GM21526 (cell line): ENCODE measurements around the gene NELFCD.
"Not testable (repeated sequence)": the region's sequence is repeated elsewhere in the genome, so short reads cannot be mapped to it uniquely, and the experiment has no call there.

Experiments
- ATAC-seq: cut with Tn5 transposase; IDR thresholded peaks from one replicate; pipeline ENCODE4 v1.9.1; 2021; ENCODE audit warnings: moderate library complexity; ENCODE audit not compliant: unreplicated experiment, low FRiP score

The NELFCD gene

DNA sequence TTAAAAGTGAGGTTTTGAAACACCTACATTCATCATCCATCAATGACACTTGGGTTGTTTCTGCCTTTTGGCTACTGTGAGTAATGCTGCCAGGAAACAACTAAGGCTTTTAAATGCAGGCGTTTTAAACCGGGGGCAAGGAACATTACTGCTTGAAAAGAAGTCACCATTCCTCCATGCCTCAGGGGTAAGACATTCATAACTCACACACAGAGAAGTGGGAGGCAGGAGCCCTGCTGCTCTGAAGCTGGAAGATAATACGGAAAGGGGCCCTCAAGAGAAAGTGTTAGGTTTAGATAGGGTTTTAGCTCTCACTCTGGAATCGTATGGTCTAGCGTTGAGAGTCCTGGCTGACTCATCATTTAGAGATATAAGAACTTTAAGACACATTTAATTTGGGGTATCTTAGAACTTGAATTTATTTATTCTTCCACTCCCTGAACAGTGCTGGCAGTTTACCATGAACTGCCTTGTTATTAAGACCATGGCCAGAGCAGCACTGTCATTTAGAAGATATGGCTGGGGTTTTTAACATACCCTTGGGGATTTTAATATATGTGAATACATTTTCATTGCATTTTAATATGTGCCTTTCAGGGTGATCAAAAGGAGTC, 40.0 kb downstream of the NELFCD start:
- ATAC-seq: no peak

DNA sequence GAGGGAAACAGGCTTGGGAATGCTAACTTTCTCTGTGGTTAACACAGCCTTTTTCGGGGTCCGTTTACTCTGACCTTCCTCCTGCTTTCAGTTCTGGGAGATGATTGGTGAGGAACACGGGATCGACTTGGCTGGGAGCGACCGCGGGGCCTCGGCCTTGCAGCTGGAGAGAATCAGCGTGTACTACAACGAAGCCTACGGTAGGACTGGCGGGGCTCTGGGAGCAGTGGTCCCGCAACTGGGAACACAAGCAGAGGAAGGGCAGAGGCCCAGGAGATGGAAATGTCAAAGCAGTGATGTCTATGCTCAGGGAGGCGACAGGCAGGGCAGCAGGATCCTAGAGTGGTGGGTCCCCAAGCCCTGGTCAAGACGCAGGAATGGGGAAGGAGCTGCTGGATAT, 41.7 kb downstream of the NELFCD start:
- no peak for ATAC-seq

DNA sequence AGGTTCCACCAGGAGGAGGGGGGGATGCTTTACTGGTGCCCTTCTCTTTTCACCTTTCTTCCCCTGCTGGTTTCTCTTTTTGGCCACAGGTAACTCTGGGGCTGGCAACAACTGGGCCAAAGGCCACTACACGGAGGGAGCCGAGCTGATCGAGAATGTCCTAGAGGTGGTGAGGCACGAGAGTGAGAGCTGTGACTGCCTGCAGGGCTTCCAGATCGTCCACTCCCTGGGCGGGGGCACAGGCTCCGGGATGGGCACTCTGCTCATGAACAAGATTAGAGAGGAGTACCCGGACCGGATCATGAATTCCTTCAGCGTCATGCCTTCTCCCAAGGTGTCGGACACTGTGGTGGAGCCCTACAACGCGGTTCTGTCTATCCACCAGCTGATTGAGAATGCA, 42.6 kb downstream of the NELFCD start:
- no peak for ATAC-seq

DNA sequence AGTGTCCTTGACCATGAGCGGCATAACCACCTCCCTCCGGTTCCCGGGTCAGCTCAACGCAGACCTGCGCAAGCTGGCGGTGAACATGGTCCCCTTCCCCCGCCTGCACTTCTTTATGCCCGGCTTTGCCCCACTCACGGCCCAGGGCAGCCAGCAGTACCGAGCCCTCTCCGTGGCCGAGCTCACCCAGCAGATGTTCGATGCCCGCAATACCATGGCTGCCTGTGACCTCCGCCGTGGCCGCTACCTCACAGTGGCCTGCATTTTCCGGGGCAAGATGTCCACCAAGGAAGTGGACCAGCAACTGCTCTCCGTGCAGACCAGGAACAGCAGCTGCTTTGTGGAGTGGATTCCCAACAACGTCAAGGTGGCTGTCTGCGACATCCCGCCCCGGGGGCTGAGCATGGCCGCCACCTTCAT, 43.1 kb downstream of the NELFCD start:
- no peak for ATAC-seq

DNA sequence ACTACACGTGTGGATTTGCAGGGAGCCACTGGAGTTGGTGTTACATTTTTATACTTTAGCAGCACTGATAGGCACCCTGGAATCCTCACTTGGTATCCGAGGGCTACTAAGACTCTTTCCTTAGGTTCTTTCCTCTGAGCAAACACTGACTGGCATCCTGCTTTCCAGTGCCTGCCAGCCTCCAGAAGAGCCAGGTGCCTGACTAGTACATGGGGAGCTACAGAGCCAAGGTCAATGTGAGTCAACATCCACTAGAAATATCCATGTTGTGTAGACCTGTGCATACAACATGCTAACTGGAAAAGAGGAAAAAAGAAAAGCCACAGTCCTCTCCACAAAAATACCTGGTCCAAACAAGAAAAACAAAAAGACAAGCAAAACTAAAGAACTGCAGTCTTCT, 44.0 kb downstream of the NELFCD start:
- ATAC-seq: no peak

DNA sequence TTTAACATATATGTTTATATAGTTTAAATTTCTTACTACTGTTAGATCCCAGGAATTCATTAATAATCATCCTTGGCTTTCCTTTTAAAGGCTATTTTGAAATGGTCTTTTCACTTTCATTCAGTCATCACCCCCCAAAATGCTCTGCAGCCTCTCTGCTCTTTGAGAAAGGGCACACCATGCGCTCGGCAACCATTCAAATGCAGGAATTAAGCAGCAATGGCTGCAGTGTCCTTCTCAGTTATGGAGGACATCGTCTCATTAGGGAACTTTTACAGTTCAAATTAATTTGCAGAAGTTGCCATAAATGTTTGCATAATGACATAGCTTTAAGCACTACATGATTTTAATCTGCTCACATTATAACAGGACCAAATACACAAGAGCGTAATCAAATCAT, 44.5 kb downstream of the NELFCD start:
- ATAC-seq: no peak

DNA sequence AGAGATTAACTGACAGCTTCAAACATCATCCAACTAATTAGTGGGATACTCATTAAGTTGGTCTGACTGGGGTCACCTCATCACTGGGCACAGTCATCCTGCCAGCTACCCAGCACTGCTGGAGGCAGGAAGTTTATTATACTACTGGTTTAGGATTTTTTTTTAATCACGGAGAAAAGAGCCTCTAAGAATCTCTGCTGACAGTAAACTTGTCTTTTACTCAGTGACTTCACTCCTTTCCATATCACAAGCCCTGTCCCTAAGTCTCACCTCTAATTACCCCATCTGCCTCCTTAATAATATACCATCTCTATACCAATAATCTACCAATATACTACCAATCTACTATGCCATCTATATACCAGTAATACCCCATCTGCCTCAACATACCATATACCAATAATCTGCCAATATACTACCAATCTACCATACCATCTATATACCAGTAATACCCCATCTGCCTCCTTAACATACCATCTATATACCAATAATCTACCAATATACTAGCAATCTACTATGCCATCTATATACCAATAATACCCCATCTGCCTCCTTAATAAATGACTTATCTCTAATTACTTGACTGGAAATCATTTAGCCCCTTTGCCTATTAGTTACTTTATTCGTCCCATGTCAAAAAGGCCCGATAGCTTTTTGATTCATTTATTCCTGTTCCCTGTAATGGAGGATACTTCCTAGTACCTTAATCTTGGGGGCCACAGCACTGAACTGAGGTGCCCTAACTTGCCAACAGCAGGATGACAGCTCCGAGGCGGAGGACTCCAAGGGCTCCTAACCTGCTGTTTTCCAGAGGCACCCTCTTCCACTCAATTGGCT, 46.1 kb downstream of the NELFCD start:
- no peak for ATAC-seq

DNA sequence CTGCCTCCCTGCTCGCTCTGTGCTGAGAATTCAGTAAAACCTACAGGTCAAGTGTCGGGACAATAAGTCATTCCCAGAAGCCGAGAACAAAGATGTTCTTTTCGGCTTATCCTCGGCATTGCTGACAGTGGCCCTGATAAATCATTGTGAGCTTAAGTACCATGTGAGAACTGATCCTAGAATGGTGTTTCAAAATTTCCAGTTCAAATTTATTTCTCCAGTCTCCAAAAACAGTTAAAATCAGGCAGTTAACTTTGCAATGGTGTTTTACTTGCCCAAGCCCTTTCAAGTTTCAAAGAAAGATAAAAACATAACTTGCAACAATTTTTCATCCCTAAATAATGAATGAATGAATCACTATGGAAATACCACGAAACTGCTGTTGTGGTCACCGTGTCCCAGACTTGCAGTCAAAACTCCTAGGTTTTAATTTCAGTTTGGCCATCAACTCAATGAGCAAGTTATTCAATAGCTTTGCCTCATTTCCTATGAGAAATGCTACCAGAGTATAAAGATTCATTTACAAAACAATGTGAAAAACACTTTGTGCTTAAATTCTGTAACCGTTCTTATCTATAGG, 46.8 kb downstream of the NELFCD start:
- ATAC-seq: no peak

DNA sequence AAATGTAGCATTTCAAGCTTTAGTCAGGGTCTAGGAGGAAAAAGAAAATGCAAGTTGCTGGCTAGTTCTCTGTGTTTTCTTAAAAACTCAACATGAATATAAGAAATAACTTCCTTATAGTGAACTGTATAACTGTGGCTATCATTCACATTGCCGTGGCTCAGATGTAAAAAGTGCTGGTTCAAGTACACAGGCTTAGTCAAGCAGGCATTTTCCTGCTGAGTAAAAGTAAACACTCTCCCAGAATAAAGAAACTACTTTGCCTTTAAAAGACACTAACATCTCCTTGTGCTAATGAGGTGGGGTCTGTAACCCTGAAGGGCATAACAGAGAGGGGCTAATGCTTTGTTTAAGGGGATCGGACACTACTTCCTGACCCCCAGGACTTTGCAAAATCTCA, 47.8 kb downstream of the NELFCD start:
- ATAC-seq: no peak

DNA sequence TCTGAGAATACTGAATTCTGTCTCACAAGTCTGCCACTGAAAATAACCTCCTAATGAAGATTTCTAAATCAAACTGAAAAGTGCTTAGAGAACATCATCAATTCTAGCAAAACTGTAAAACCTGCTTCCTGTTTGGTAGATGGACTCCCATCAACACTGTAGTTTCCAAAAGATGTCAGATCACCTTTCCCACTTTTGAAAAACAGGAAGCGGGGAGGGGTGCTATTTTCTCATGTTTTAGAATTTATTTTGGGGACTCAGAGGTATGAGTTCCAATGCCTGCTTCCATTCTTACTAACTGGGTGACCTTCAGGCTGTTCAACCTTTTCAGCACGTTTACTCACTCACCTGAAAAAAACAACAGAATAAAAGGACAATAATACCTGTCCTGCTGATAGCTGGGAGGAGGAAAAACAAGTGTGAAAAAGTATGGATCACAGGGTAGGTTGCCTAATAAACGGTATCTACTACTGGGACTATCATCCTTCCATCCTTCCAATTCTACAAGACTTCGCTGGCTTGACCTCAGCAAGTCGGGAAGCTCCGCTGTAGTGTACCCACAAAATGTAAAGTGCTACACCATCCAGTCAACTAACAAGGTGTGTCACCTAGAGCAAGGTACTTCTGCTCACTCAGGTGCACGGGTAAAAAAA, 50.0 kb downstream of the NELFCD start:
- no peak for ATAC-seq

DNA sequence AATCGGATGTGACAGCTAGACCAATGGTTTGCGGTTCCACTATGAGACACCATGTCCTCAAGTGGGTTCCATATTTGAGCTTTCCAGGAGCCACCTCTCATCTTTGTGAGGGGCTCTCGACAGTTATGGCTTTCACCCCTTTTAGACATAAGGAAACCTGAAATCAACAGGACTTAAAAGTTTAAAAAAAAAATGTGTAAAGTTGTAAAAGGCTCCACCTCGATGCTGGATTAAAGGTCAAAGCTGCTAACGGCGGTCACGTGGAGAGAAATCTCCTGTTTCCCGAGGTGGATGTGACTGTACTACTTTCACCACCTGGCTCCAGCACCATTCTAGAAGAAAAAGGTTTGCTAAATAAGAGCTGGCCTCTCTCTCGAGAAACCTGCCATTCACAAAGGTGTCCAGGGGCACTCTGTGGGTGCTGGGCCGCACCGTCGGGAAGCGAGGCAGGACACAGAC, 50.5 kb downstream of the NELFCD start:
- no peak for ATAC-seq

DNA sequence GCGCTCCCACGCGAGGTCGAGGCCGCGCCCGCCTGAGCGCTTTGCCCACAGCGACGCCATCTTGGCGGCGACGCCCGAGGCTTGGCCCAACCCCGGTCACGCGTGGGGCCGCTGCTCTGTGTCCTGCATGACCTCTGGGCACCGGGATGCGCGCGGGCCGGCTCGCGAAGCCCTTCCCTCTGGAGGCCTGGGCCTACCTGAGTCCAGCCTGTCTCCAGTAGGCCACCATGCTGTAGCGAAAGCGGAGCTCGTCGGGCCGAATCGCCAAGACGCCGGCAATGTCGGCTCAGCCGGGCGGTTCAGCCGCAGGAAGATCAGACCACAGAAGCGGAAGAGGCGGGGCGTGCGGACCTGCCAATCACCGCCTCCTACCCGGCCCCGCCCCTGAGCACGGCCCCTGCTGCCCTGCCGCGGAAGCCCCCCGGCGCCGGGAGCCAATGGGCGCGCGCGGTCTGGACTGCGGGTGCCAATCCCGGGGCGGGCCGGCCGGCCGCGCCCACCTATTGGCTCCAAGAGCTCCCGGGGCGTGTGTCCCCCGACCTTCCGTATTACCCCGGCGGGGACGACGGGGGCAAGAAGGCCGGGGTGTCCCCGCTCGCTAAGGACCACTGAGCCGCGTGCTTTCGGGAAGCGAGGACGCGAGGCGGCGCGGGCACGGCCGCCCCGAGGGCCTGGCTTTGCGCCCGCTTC, 51.1 kb downstream of the NELFCD start, which contains the start of gene ATP5F1E:
Gene ATP5F1E (minus strand): TSS at position 313 of the 690 bp plus-strand sequence. CDS start 84 bp downstream, at position 229.
- ATAC-seq: peak; percentile 90

DNA sequence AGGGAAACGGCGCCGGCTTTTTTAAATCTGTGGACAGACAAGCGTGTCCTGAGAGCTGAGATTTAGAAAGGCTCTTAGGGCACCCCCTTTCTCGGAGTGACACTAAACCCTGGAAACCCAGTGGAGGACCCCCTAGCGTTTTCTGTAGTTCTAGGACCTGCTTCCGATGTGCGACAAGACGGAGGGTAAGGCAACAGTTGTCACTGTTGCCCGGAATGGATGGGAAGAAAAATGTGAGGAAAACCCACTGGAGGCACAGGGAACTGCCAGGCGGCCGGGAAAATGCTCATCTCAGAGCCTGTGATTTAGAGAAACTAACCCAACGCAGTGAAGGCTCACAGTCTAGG, 51.6 kb downstream of the NELFCD start:
- ATAC-seq: no peak

DNA sequence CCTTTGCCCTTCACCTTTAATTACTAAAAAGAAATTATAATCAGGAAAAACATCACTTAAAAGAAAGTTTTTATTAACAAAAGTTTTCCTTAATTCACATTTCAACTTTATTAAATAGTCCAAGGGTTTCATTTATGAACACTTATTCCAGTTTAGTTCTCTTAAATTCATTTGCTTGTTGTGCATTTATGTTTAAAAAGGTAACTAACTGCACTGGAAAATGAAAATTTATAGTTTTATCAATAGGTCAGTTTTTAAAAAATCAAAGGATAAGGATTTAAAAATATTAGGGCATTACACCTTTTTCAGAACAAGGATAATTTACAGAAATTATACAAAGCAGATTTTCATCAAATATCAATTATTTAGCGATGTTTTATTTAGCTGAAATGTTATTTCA, 52.0 kb downstream of the NELFCD start:
- ATAC-seq: no peak

DNA sequence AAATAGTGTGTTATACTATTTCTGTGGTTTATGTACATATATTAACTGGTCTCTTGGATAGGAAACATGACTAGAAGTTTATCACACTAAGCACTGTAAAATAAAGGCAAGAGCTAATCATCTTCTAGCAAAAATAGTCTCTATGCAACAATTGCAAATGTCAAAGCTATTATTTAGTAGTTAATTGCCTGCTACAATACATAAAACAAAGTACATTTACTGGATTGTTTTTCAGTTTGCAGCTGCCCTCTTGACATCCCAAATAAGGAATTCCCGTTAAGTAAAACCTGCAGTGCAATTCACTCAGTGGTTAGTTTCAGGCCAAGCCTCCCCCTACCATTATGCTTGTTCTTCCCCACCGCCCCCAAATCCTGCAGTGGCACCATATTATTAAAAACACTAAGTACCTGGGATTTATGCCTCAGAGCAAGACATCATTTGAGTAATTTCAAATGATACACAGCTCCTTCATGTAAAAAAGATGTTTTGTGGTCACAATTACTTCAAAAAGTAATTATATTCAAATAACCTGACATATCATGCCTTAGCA, 52.6 kb downstream of the NELFCD start:
- no peak for ATAC-seq

DNA sequence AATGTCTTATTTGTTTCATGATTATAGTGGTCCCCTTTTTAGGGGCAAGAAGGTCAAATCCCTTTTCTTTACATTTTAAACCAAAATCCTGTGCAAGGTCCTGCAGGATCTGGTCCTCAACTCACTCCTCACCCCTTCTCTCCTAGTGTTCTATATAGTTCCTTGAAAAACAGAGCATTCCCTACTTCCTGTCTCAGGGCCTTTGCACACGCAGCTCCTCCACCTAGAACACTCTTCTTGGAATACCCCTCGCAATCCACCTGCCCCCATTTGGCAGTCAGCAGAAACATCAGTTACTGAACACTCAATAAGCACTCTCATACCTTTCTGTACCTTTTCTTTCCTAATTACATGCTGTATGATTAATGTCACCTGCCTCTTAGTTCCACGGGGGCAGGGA, 54.3 kb downstream of the NELFCD start:
- ATAC-seq: no peak

DNA sequence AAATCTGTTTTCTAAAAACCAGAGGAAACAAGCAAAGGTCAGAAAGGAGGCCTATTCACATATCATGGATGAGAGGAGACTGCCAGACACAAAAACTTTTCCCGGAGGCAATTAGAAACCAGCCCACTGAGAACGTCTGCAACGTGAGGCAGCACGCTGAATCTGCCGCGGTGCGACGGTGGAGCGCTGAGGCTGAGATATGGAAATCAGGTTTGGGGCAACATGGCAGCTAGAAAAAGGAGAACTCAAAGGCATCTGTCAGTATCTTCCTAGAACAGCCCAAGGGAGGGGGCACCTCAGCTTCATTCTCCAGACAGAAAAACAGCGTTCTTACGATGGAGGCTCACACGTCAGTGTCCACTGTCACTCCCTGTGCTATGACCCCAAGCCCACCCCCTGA, 56.3 kb downstream of the NELFCD start:
- ATAC-seq: no peak

DNA sequence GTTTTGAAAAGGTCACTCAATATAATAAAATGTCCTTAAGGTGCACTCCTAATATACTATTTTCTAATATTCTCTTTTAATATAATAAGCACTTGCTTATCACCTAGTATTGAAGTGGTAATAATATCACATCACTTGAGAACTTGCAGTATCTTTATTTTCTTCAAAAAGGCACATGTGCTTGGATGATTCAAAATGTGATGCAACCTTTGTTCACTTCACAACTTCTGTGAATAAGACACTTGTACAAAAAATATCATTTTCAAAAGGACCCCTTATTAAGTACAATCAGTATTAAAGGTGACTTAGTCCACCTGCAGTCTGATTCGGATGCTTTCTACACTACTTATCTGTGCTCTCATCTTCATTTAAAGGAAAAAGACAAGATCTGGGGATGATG, 58.2 kb downstream of the NELFCD start:
- ATAC-seq: no peak

DNA sequence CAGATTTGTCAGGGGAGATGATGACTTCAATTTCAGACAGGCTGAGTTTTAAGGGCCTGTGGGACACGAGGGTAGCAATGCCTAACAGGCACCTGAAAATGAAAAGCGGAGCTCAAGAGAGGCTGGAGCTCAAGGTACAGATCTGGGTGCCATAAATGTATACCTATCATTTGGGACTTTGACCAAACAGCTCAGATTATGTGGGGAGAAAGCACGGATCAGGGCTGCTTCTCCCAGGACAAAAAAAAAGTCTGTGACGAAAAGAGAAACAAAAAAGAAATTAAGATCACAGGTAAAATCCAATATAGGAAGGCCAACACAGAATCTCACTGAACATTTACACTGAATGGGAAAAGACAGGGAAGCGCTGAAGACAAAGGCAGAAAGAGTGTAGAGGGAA, 59.6 kb downstream of the NELFCD start:
- ATAC-seq: no peak

DNA sequence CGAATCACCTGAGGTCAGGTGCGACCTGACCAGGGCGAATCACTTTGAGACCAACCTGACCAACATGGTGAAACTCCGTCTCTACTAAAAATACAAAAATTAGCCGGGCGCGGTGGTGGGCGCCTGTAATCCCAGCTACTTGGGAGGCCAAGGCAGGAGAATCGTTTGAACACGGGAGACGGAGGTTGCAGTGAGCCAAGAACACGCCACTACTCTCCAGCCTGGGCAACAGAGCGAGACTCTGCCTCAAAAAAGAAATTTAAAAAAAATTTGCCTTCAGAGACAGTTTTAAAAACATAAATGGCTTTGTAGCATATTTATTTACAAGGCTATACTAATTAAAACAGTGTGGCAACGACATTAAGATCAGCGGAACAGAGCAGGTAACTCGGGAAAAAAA, 60.4 kb downstream of the NELFCD start:
- not testable (repeated sequence) for ATAC-seq
